ENCODE measurements around the gene ENTPD1.
"Not testable (repeated sequence)": the region's sequence is repeated elsewhere in the genome, so short reads cannot be mapped to it uniquely, and the experiment has no call there.

ENTPD1 gene

GRCh38 chr10:95756041-95756761 lies at the start of gene ENTPD1:
Gene ENTPD1 (plus strand): TSS chr10:95756163. CDS start chr10:95756240, 77 bp downstream.
- DNase-seq, result peak in 3 of 14 donors; percentile 7 to 26 (median 15)

GRCh38 chr10:95706573-95706972 lies 49.4 kb upstream of the ENTPD1 start:
- no peak for DNase-seq

GRCh38 chr10:95706990-95707389 lies 49.0 kb upstream of the ENTPD1 start:
- no peak for DNase-seq

GRCh38 chr10:95711492-95711891 lies 44.5 kb upstream of the ENTPD1 start:
- no peak for DNase-seq

GRCh38 chr10:95716466-95716865 lies 39.5 kb upstream of the ENTPD1 start:
- DNase-seq, result no peak

- no peak for DNase-seq
These were observed 39.1 kb upstream of the ENTPD1 start for GRCh38 chr10:95716866-95717265.

- not testable (repeated sequence) for DNase-seq
These were observed 35.2 kb upstream of the ENTPD1 start for GRCh38 chr10:95720745-95721144.

GRCh38 chr10:95722496-95722895 lies 33.5 kb upstream of the ENTPD1 start:
- DNase-seq, result not testable (repeated sequence)

GRCh38 chr10:95728526-95728925 lies 27.4 kb upstream of the ENTPD1 start:
- no peak for DNase-seq

GRCh38 chr10:95729323-95730055 lies 26.5 kb upstream of the ENTPD1 start:
- no peak for DNase-seq

- DNase-seq, result no peak
These were observed 25.7 kb upstream of the ENTPD1 start for GRCh38 chr10:95730233-95730632.

- not testable (repeated sequence) for DNase-seq
These were observed 23.1 kb upstream of the ENTPD1 start for GRCh38 chr10:95732907-95733306.

GRCh38 chr10:95739056-95739455 lies 16.9 kb upstream of the ENTPD1 start:
- DNase-seq, result no peak

- no peak for DNase-seq
These were observed 14.0 kb upstream of the ENTPD1 start for GRCh38 chr10:95741807-95742467.

- DNase-seq, result no peak
These were observed 13.5 kb upstream of the ENTPD1 start for GRCh38 chr10:95742485-95742884.

GRCh38 chr10:95742962-95743535 lies 12.9 kb upstream of the ENTPD1 start:
- DNase-seq, result no peak

- DNase-seq, result no peak
These were observed 10.5 kb upstream of the ENTPD1 start for GRCh38 chr10:95745501-95745900.

- DNase-seq, result no peak
These were observed 7.6 kb upstream of the ENTPD1 start for GRCh38 chr10:95748349-95748748.

- DNase-seq, result peak in 5 of 14 donors; percentile 12 to 38 (median 29)
These were observed 405 bp upstream of the ENTPD1 start for GRCh38 chr10:95755511-95756004.

GRCh38 chr10:95756809-95757684 lies 1.1 kb downstream of the ENTPD1 start:
- peak in 1 of 14 donors; percentile 15 for DNase-seq

- DNase-seq, result no peak
These were observed 2.5 kb downstream of the ENTPD1 start for GRCh38 chr10:95758351-95759025.

Measured in C1 segment of cervical spinal cord (tissue), 14 donors.